HepG2 (cell line): ENCODE data around the gene LYSMD1. TPM values are rescaled to one million over a fixed set of nuclear protein-coding genes. Genes with fewer than 3 reads are reported as not detected.

Experiments used
- ARID2 ChIP-seq: sonication (generic); formaldehyde crosslinking; IDR thresholded peaks from 2 replicates; pipeline ENCODE4 v1.8.1; 2022; ENCODE audit warnings: mild to moderate bottlenecking, missing genetic modification reagents, borderline replicate concordance
- DPF2 ChIP-seq: sonication (generic); formaldehyde crosslinking; IDR thresholded peaks from 2 replicates; pipeline ENCODE4 v1.4.0; 2020; ENCODE audit warnings: mild to moderate bottlenecking, low read depth, missing genetic modification reagents, borderline replicate concordance
- EZH2 ChIP-seq: conservative IDR thresholded peaks from 2 replicates; pipeline ENCODE4 v1.6.1; 2012; ENCODE audit warnings: mild to moderate bottlenecking, low read depth, low read length, moderate library complexity
- GABPB1 ChIP-seq: IDR thresholded peaks from 2 replicates; pipeline ENCODE4 v1.6.1; 2016; ENCODE audit warnings: mild to moderate bottlenecking, missing genetic modification reagents, moderate library complexity, missing compliant biosample characterization
- GTF2F1 ChIP-seq: fragments of 150-350 bp; IDR thresholded peaks from 2 replicates; pipeline ENCODE4 v1.6.1; 2014; ENCODE audit warnings: low read length
- KLF13 ChIP-seq: sonication (generic); formaldehyde crosslinking; IDR thresholded peaks from 2 replicates; pipeline ENCODE4 v1.4.0; 2020; ENCODE audit warnings: mild to moderate bottlenecking, missing genetic modification reagents
- KMT2A ChIP-seq: sonication (generic); formaldehyde crosslinking; IDR thresholded peaks from 2 replicates; pipeline ENCODE4 v1.4.0; 2020; ENCODE audit warnings: missing genetic modification reagents
- MATR3 ChIP-seq: sonication (generic); formaldehyde crosslinking; IDR thresholded peaks from 2 replicates; pipeline ENCODE4 v1.4.0; 2020; ENCODE audit warnings: missing genetic modification reagents
- NFKBIZ ChIP-seq: IDR thresholded peaks from 2 replicates; pipeline ENCODE4 v1.6.1; 2018; ENCODE audit warnings: missing genetic modification reagents, missing compliant biosample characterization
- NFRKB ChIP-seq: fragments of 450-650 bp; IDR thresholded peaks from 2 replicates; pipeline ENCODE4 v1.6.1; 2017
- NR2F2 ChIP-seq: IDR thresholded peaks from 2 replicates; pipeline ENCODE4 v1.6.1; 2012; ENCODE audit warnings: low read depth, inconsistent platforms, borderline replicate concordance
- POLR2AphosphoS5 ChIP-seq: IDR thresholded peaks from 2 replicates; pipeline ENCODE4 v1.6.1; 2012; ENCODE audit warnings: low read depth, low read length
- SAP130 ChIP-seq: IDR thresholded peaks from 2 replicates; pipeline ENCODE4 v1.6.1; 2016; ENCODE audit warnings: low read depth
- SATB2 ChIP-seq: sonication (generic); formaldehyde crosslinking; IDR thresholded peaks from 2 replicates; pipeline ENCODE4 v1.5.0; 2020; ENCODE audit warnings: missing genetic modification reagents
- SP1 ChIP-seq, 2 experiments: fragments of 450-650 bp in 1 of 2; sonication (generic) in 1 of 2; formaldehyde crosslinking in 1 of 2; IDR thresholded peaks; 2 replicates each; pipeline versions ENCODE4 v1.4.0 to v1.6.1; 2016 to 2020; ENCODE audit warnings: missing genetic modification reagents in 1 of 2
- SRF ChIP-seq: IDR thresholded peaks from 2 replicates; pipeline ENCODE4 v1.6.1; 2011; ENCODE audit warnings: mild to moderate bottlenecking, low read depth, low read length, moderate library complexity
- TBX2 ChIP-seq: sonication (generic); formaldehyde crosslinking; IDR thresholded peaks from 2 replicates; pipeline ENCODE4 v1.5.0; 2020; ENCODE audit warnings: missing genetic modification reagents, mild to moderate bottlenecking, borderline replicate concordance
- ZHX1 ChIP-seq: sonication (generic); formaldehyde crosslinking; IDR thresholded peaks from 2 replicates; pipeline ENCODE4 v1.8.1; 2022; ENCODE audit warnings: low read depth, mild to moderate bottlenecking, missing genetic modification reagents
- ZMAT3 ChIP-seq: sonication (generic); formaldehyde crosslinking; conservative IDR thresholded peaks from 2 replicates; pipeline ENCODE4 v1.7.0; 2021; ENCODE audit warnings: missing genetic modification reagents
- ZNF253 ChIP-seq: sonication (generic); formaldehyde crosslinking; IDR thresholded peaks from 2 replicates; pipeline ENCODE4 v1.8.0; 2022; ENCODE audit warnings: mild to moderate bottlenecking, missing genetic modification reagents, borderline replicate concordance
- ZNF263 ChIP-seq: sonication (generic); formaldehyde crosslinking; IDR thresholded peaks from 2 replicates; pipeline ENCODE4 v1.4.0; 2020; ENCODE audit warnings: missing genetic modification reagents
- ZNF350 ChIP-seq: sonication (generic); formaldehyde crosslinking; IDR thresholded peaks from 2 replicates; pipeline ENCODE4 v1.4.0; 2020; ENCODE audit warnings: mild to moderate bottlenecking, low read depth, missing genetic modification reagents, borderline replicate concordance
- ZNF691 ChIP-seq: sonication (generic); formaldehyde crosslinking; IDR thresholded peaks from 2 replicates; pipeline ENCODE4 v1.4.0; 2020; ENCODE audit warnings: missing genetic modification reagents, low read depth, mild to moderate bottlenecking, borderline replicate concordance
- ZNF720 ChIP-seq: sonication (generic); formaldehyde crosslinking; IDR thresholded peaks from 2 replicates; pipeline ENCODE4 v1.4.0; 2020; ENCODE audit warnings: missing genetic modification reagents
- ZNF768 ChIP-seq: sonication (generic); formaldehyde crosslinking; IDR thresholded peaks from 2 replicates; pipeline ENCODE4 v1.4.0; 2020; ENCODE audit warnings: missing genetic modification reagents
- polyA plus RNA-seq, 8 experiments: library from polyadenylated mRNA; depleted of rRNA in 3 of 8; stranded (reverse) in 7 of 8; unstranded in 1 of 8; fragments of >200 nt; fragmentation: Illumina TruSeq in 4 of 8; extraction: Trizol in 4 of 8; gene quantifications; 2 replicates each; pipeline versions ENCODE4 v1.2.1 to v1.2.3, GENCODE V29; 2011 to 2016; ENCODE audit warnings: low read depth in 4 of 8, missing spikeins in 1 of 8, mixed read lengths in 1 of 8; ENCODE audit not compliant: insufficient read depth in 1 of 8
- total RNA-seq, 5 experiments: library from RNA; depleted of rRNA; stranded (reverse); fragments of >200 nt; fragmentation: Illumina TruSeq; extraction: Trizol; gene quantifications; 2 replicates each; pipeline ENCODE4 v1.2.3, GENCODE V29; 2016; ENCODE audit warnings: low read depth in 1 of 5
- TF ChIP-seq, protein P1 (sequence below): sonication (generic); formaldehyde crosslinking; IDR thresholded peaks from 2 replicates; pipeline ENCODE4 v1.4.0; 2020; ENCODE audit warnings: missing genetic modification reagents
- TF ChIP-seq, protein P2 (sequence below): sonication (generic); formaldehyde crosslinking; IDR thresholded peaks from 2 replicates; pipeline ENCODE4 v1.5.1; 2020; ENCODE audit warnings: missing genetic modification reagents, mild to moderate bottlenecking, borderline replicate concordance

LYSMD1 gene
- total and polyA plus RNA-seq, 2 of the 13 experiments (the other 11 are each of a cell fraction or from before 2014, with no cell fraction given): 3.8 to 4.8 TPM

- TF ChIP-seq SAP130 (CRISPR knock-in tag) (peak; percentile 43; the same call in 1 of the 2 replicates), POLR2AphosphoS5 (peak; percentile 86), ZMAT3 (CRISPR knock-in tag) (0 out of 2 replicates have a peak, but pooled peaks have one; percentile 13), ZNF263 (no peak), TBX2 (CRISPR knock-in tag) (peak; percentile 52; the same call in 1 of the 2 replicates), GTF2F1 (no peak), ZNF720 (CRISPR knock-in tag) (no peak), ZHX1 (no peak), MATR3 (CRISPR knock-in tag) (no peak), EZH2 (no peak), KMT2A (CRISPR knock-in tag) (peak; percentile 64), NFRKB (no peak), ARID2 (CRISPR knock-in tag) (0 out of 2 replicates have a peak, but pooled peaks have one; percentile 43), ZNF768 (CRISPR knock-in tag) (no peak), ZNF350 (CRISPR knock-in tag) (peak; percentile 37; the same call in 1 of the 2 replicates), ZNF253 (CRISPR knock-in tag) (0 out of 2 replicates have a peak, but pooled peaks have one; percentile 47), GABPB1 (CRISPR knock-in tag) (peak; percentile 51; the same call in 1 of the 2 replicates), SATB2 (CRISPR knock-in tag) (no peak), ZNF691 (CRISPR knock-in tag) (peak; percentile 71; the same call in 1 of the 2 replicates), SP1 (IDR thresholded peaks at IDR 0.05) (no peak), SP1 (CRISPR knock-in tag; IDR thresholded peaks at IDR 0.05) (peak; percentile 14; the same call in 1 of the 2 replicates), KLF13 (CRISPR knock-in tag) (no peak), NFKBIZ (peak; percentile 21; the same call in 1 of the 2 replicates), SRF (no peak), DPF2 (no peak), NR2F2 (no peak)
- TF ChIP-seq, protein P1, sequence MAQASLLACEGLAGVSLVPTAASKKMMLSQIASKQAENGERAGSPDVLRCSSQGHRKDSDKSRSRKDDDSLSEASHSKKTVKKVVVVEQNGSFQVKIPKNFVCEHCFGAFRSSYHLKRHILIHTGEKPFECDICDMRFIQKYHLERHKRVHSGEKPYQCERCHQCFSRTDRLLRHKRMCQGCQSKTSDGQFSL (CRISPR knock-in tag): no peak
- TF ChIP-seq, protein P2, sequence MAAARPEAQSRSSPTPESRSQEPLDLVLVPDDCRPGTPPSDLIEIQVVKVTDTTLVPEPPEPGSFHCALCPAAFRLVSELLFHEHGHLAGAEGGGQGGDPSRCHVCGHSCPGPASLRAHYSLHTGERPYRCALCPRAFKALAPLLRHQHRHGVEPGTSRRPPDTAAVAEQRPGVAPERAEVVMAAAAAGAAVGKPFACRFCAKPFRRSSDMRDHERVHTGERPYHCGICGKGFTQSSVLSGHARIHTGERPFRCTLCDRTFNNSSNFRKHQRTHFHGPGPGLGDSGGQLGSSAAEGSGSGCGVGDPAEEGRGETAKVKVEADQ: no peak; the same call in 1 of the 2 replicates
Observed at GRCh38 chr1:151198254-151199127, 32.8 kb upstream of the LYSMD1 start, which contains the start of gene PIP5K1A (continued).
